PFSK-1 (cell line): ENCODE results near the gene RBMS3.

Source experiments
- POLR2AphosphoS5 ChIP-seq: IDR thresholded peaks from 2 replicates; pipeline ENCODE4 v1.6.1; 2012; ENCODE audit warnings: low read depth, mild to moderate bottlenecking, control low read depth, low read length, moderate library complexity
- TAF1 ChIP-seq: IDR thresholded peaks from 2 replicates; pipeline ENCODE4 v1.6.1; 2012; ENCODE audit warnings: low read length, control low read depth, borderline replicate concordance; ENCODE audit not compliant: insufficient read depth

DNA sequence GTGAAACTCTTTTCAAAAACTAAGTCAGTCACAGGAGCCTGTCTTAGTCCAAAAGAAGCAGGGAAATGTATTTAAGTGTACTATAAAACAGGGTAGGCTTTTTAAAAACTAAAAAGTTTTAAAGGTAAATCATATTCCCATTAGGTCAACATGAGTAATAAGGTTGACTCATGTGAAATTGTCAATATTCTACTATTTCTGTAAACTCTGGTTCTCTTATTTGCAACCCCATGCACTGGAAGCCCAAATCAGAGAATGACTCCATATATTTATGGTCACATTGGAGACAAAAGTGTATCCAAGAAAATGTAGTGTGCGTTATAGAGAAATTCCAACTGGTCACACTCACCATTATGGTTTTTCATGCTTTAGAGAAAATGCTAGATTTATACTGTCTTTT is 725.2 kb downstream of the RBMS3 start:
- TF ChIP-seq POLR2AphosphoS5, result no peak
- no peak for TF ChIP-seq TAF1
